ENCODE measurements around the gene PPIE.

GRCh38 chr1:39745016-39745670 lies 6.5 kb downstream of the PPIE start:
- TF ChIP-seq, protein P1, sequence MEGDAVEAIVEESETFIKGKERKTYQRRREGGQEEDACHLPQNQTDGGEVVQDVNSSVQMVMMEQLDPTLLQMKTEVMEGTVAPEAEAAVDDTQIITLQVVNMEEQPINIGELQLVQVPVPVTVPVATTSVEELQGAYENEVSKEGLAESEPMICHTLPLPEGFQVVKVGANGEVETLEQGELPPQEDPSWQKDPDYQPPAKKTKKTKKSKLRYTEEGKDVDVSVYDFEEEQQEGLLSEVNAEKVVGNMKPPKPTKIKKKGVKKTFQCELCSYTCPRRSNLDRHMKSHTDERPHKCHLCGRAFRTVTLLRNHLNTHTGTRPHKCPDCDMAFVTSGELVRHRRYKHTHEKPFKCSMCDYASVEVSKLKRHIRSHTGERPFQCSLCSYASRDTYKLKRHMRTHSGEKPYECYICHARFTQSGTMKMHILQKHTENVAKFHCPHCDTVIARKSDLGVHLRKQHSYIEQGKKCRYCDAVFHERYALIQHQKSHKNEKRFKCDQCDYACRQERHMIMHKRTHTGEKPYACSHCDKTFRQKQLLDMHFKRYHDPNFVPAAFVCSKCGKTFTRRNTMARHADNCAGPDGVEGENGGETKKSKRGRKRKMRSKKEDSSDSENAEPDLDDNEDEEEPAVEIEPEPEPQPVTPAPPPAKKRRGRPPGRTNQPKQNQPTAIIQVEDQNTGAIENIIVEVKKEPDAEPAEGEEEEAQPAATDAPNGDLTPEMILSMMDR (IDR thresholded peaks at IDR 0.05; ENCODE audit: low read length), result no peak
- no peak for TF ChIP-seq EZH2 (optimal IDR thresholded peaks at IDR 0.05; ENCODE audit: low read depth, low read length)

All from MM.1S (cell line).